Duodenal mucosa (tissue), 2 donors: ENCODE data around the gene ARID5B.

Experiments
- H3K27ac ChIP-seq: one replicate; pipeline ENCODE4 v1.7.0; 2013; ENCODE audit warnings: low read depth, low read length
- H3K27me3 ChIP-seq, 2 donors: one replicate each; pipeline ENCODE4 v1.7.0; 2013; ENCODE audit warnings: low read length in 2 of 2, control low read depth in 1 of 2; ENCODE audit not compliant: insufficient read depth in 2 of 2, control insufficient read depth in 1 of 2
- H3K36me3 ChIP-seq, 2 donors: one replicate each; pipeline ENCODE4 v1.7.0; 2013; ENCODE audit warnings: low read length in 2 of 2, control low read depth in 1 of 2; ENCODE audit not compliant: insufficient read depth in 2 of 2, control insufficient read depth in 1 of 2
- H3K4me1 ChIP-seq, 2 donors: one replicate each; pipeline ENCODE4 v1.7.0; 2013; ENCODE audit warnings: low read length in 2 of 2, control low read depth in 1 of 2; ENCODE audit not compliant: insufficient read depth in 2 of 2, control insufficient read depth in 1 of 2
- H3K4me3 ChIP-seq, 2 donors: one replicate each; pipeline ENCODE4 v1.7.0; 2013; ENCODE audit warnings: low read length in 2 of 2, low read depth in 1 of 2
- H3K9ac ChIP-seq, 2 donors: one replicate each; pipeline ENCODE4 v1.7.0; 2013; ENCODE audit warnings: low read length in 2 of 2, low read depth in 1 of 2
- H3K9me3 ChIP-seq, 2 donors: one replicate each; pipeline ENCODE4 v1.7.0; 2013; ENCODE audit warnings: low read length in 2 of 2, control low read depth in 1 of 2; ENCODE audit not compliant: control insufficient read depth in 1 of 2

ARID5B gene

GRCh38 chr10:62079885-62080559, 178.5 kb downstream of the ARID5B start:
- H3K27ac ChIP-seq, result no peak overlapping the region
- peaks cover 0 to 18% of the 10 kb centered on the region in 2 donors for H3K36me3 ChIP-seq
- no peaks in the 10 kb centered on the region for H3K27me3 ChIP-seq
- H3K9me3 ChIP-seq, result no peaks in the 10 kb centered on the region
- peaks cover 48 to 56% of the 10 kb centered on the region in 2 donors for H3K4me1 ChIP-seq
- H3K4me3 ChIP-seq, result no peak overlapping the region
- H3K9ac ChIP-seq, result no peak overlapping the region

GRCh38 chr10:62080905-62081304, 179.4 kb downstream of the ARID5B start:
- no peak overlapping the region for H3K9ac ChIP-seq
- no peak overlapping the region for H3K27ac ChIP-seq
- peaks cover 51 to 56% of the 10 kb centered on the region in 2 donors for H3K4me1 ChIP-seq

GRCh38 chr10:62081341-62082270, 180.1 kb downstream of the ARID5B start:
- Histone ChIP-seq H3K9ac (peak overlapping the region in 1 of 2 donors; percentile 53), H3K27ac (no peak overlapping the region), H3K9me3 (no peaks in the 10 kb centered on the region), H3K4me1 (peaks cover 50 to 56% of the 10 kb centered on the region in 2 donors), H3K4me3 (peak overlapping the region in 1 of 2 donors; percentile 44), H3K36me3 (peaks cover 6 to 17% of the 10 kb centered on the region in 2 donors), H3K27me3 (no peaks in the 10 kb centered on the region)

More at GRCh38 chr10:62080905-62081304, 179.4 kb downstream of the ARID5B start:
- Histone ChIP-seq H3K27me3 (no peaks in the 10 kb centered on the region), H3K36me3 (peaks cover 4 to 18% of the 10 kb centered on the region in 2 donors), H3K9me3 (no peaks in the 10 kb centered on the region), H3K4me3 (no peak overlapping the region)

GRCh38 chr10:62082271-62082656, 180.8 kb downstream of the ARID5B start:
- Histone ChIP-seq H3K9ac (peak overlapping the region; percentile 35 to 53), H3K27me3 (no peaks in the 10 kb centered on the region), H3K4me3 (peak overlapping the region; percentile 22 to 44), H3K4me1 (peaks cover 46 to 51% of the 10 kb centered on the region in 2 donors), H3K36me3 (peaks cover 6 to 15% of the 10 kb centered on the region in 2 donors), H3K9me3 (no peaks in the 10 kb centered on the region), H3K27ac (peak overlapping the region; percentile 73)

GRCh38 chr10:62082729-62083411, 181.4 kb downstream of the ARID5B start:
- Histone ChIP-seq H3K27ac (peak overlapping the region; percentile 73), H3K36me3 (peaks cover 6 to 16% of the 10 kb centered on the region in 2 donors), H3K27me3 (no peaks in the 10 kb centered on the region), H3K9me3 (no peaks in the 10 kb centered on the region), H3K9ac (peak overlapping the region; percentile 35 to 53), H3K4me3 (peak overlapping the region; percentile 22 to 44), H3K4me1 (peaks cover 46 to 51% of the 10 kb centered on the region in 2 donors)

- Histone ChIP-seq H3K9me3 (no peaks in the 10 kb centered on the region), H3K27ac (no peak overlapping the region), H3K36me3 (peaks cover 6 to 23% of the 10 kb centered on the region in 2 donors), H3K9ac (peak overlapping the region; percentile 30 to 35), H3K4me3 (peak overlapping the region; percentile 15 to 34), H3K27me3 (no peaks in the 10 kb centered on the region), H3K4me1 (peaks cover 46 to 51% of the 10 kb centered on the region in 2 donors)
These were observed 182.1 kb downstream of the ARID5B start for GRCh38 chr10:62083412-62084267.

GRCh38 chr10:62084451-62084850, 183.0 kb downstream of the ARID5B start:
- no peaks in the 10 kb centered on the region for H3K27me3 ChIP-seq
- peaks cover 6 to 23% of the 10 kb centered on the region in 2 donors for H3K36me3 ChIP-seq
- no peak overlapping the region for H3K9ac ChIP-seq
- no peak overlapping the region for H3K4me3 ChIP-seq
- no peak overlapping the region for H3K27ac ChIP-seq
- no peaks in the 10 kb centered on the region for H3K9me3 ChIP-seq
- peaks cover 46 to 51% of the 10 kb centered on the region in 2 donors for H3K4me1 ChIP-seq

- Histone ChIP-seq H3K27me3 (no peaks in the 10 kb centered on the region), H3K9me3 (no peaks in the 10 kb centered on the region), H3K4me3 (no peak overlapping the region), H3K4me1 (peaks cover 45 to 46% of the 10 kb centered on the region in 2 donors), H3K36me3 (peaks cover 13 to 27% of the 10 kb centered on the region in 2 donors), H3K9ac (no peak overlapping the region), H3K27ac (no peak overlapping the region)
These were observed 183.9 kb downstream of the ARID5B start for GRCh38 chr10:62085404-62085803.

GRCh38 chr10:62085821-62086220, 184.3 kb downstream of the ARID5B start:
- Histone ChIP-seq H3K4me1 (peaks cover 41 to 44% of the 10 kb centered on the region in 2 donors), H3K4me3 (no peak overlapping the region), H3K27me3 (no peaks in the 10 kb centered on the region), H3K36me3 (peaks cover 14 to 29% of the 10 kb centered on the region in 2 donors), H3K9me3 (no peaks in the 10 kb centered on the region), H3K9ac (no peak overlapping the region), H3K27ac (no peak overlapping the region)
